ENCODE data around the gene NADK2. TPM values are rescaled to one million over a fixed set of nuclear protein-coding genes. Genes with fewer than 3 reads are reported as not detected.
"Not testable (repeated sequence)": the region's sequence is repeated elsewhere in the genome, so short reads cannot be mapped to it uniquely, and the experiment has no call there.

The NADK2 gene, protein sequence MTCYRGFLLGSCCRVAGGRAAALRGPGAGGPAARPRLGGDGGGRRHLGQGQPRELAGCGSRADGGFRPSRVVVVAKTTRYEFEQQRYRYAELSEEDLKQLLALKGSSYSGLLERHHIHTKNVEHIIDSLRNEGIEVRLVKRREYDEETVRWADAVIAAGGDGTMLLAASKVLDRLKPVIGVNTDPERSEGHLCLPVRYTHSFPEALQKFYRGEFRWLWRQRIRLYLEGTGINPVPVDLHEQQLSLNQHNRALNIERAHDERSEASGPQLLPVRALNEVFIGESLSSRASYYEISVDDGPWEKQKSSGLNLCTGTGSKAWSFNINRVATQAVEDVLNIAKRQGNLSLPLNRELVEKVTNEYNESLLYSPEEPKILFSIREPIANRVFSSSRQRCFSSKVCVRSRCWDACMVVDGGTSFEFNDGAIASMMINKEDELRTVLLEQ
- total RNA-seq: 100 to 1,000 TPM in 1 of 5 donors, 10 to 100 TPM in 4; 20.4 to 132 (median 60.6) TPM
- 10 to 100 TPM in 2 of 3 donors, 1 to 10 TPM in 1; 9.1 to 15.9 (median 15.9) TPM for polyA plus RNA-seq
- long read RNA-seq, donor 1, partial matches to known transcripts: 0 of 2 reads
- long read RNA-seq, donor 1, other reads (novel, unspliced or antisense): 0 of 2 reads
- long read RNA-seq, donor 2, partial matches to known transcripts: 0 of 4 reads
- long read RNA-seq, donor 2, other reads (novel, unspliced or antisense): 0 of 4 reads
- long read RNA-seq, donor 3, partial matches to known transcripts: 0 of 3 reads
- long read RNA-seq, donor 3, other reads (novel, unspliced or antisense): 0 of 3 reads
- long read RNA-seq, donor 4: 0 reads
- long read RNA-seq, donor 5, transcript NADK2-202 (12 exons, 2,243 nt): major isoform, 7 of 8 reads
- long read RNA-seq, donor 5, partial matches to known transcripts: 0 of 8 reads
- long read RNA-seq, donor 5, other reads (novel, unspliced or antisense): 0 of 8 reads
- long read RNA-seq, donor 6, transcript NADK2-202 (12 exons, 2,243 nt): major isoform, 6 of 8 reads
- long read RNA-seq, donor 6, partial matches to known transcripts: 0 of 8 reads
- long read RNA-seq, donor 6, other reads (novel, unspliced or antisense): 0 of 8 reads
- long read RNA-seq, donor 7, partial matches to known transcripts: 0 of 3 reads
- long read RNA-seq, donor 7, other reads (novel, unspliced or antisense): 0 of 3 reads
- long read RNA-seq, donor 8, partial matches to known transcripts: 0 of 1 reads
- long read RNA-seq, donor 8, other reads (novel, unspliced or antisense): 0 of 1 reads
- long read RNA-seq, donor 9, partial matches to known transcripts: 0 of 3 reads
- long read RNA-seq, donor 9, other reads (novel, unspliced or antisense): 0 of 3 reads
- long read RNA-seq, donor 10: 0 reads

DNA sequence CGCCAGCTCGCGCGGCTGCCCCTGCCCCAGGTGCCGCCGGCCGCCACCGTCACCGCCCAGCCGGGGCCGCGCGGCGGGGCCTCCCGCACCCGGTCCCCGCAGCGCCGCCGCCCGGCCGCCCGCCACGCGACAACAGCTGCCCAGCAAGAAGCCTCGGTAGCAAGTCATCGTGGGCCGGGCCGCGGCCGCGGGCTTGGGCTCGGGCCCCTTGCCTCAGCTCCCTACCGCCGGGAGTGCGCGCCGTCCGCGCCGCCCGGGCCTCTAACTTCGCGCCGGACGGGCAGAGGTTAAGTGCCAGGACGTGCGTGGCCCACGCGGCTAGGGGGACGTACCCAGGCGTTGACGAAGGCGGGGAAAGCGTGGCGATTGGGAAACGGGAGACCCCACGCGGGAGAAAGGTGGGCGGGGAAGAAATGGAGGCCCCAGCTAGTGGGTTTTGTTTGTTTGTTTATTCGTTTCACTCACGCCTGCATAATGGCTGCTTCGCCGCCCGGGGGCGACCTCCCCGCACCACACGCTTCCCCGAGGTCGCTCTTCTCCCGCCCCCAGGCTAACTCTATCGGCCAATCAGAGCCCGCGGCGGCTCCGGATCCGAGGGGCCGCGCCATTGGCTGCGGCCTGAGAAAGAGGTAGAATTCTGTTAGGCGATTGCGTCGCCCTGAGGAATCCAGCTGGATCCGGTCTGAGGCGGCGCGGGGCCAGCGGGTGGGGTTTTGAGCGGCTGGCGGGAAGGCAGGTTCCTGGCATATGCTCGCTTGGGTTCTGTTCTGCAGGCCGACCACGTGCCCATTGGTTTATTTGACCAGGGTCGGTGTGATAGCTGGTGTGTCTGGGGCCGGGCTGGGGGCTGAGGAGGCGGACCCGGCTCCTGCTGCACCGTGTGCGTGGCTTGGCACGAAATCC is at the start of gene NADK2:
Gene NADK2, minus strand, starts transcription at position 295 of the 903 bp plus-strand sequence. Its CDS starts 127 bp downstream, at position 168.
- Histone ChIP-seq H3K4me3 (peak within 1 kb of the TSS; percentile 66 to 91 (median 86)), H3K36me3 (no peaks in the 10 kb centered on the region), H3K27ac (peak within 1 kb of the TSS; percentile 95 to 99 (median 98)), H3K27me3 (no peaks in the 10 kb centered on the region), H3K4me1 (peaks cover 26 to 49% (median 39%) of the 10 kb centered on the region in 4 donors), H3K9me3 (no peaks in the 10 kb centered on the region)
- TF ChIP-seq POLR2AphosphoS5 (IDR thresholded peaks at IDR 0.05) (peak; percentile 89 to 93 (median 90)), EP300 (IDR thresholded peaks at IDR 0.05) (no peak), POLR2A (IDR thresholded peaks at IDR 0.05) (peak in 1 of 4 donors; percentile 9)
- TF ChIP-seq, protein P1, sequence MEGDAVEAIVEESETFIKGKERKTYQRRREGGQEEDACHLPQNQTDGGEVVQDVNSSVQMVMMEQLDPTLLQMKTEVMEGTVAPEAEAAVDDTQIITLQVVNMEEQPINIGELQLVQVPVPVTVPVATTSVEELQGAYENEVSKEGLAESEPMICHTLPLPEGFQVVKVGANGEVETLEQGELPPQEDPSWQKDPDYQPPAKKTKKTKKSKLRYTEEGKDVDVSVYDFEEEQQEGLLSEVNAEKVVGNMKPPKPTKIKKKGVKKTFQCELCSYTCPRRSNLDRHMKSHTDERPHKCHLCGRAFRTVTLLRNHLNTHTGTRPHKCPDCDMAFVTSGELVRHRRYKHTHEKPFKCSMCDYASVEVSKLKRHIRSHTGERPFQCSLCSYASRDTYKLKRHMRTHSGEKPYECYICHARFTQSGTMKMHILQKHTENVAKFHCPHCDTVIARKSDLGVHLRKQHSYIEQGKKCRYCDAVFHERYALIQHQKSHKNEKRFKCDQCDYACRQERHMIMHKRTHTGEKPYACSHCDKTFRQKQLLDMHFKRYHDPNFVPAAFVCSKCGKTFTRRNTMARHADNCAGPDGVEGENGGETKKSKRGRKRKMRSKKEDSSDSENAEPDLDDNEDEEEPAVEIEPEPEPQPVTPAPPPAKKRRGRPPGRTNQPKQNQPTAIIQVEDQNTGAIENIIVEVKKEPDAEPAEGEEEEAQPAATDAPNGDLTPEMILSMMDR (IDR thresholded peaks at IDR 0.05): peak in 5 of 7 experiments; percentile 38 to 75 (median 60)
- intact Hi-C loops (cut with DNase I; ENCODE audit: low total_unique reads): no loop called here
- peak; percentile 94 to 99 for DNase-seq
- 0 to 1% (median 0%) methylated on average over 42 to 100 of the region's 100 CpGs for WGBS, 5 donors

DNA sequence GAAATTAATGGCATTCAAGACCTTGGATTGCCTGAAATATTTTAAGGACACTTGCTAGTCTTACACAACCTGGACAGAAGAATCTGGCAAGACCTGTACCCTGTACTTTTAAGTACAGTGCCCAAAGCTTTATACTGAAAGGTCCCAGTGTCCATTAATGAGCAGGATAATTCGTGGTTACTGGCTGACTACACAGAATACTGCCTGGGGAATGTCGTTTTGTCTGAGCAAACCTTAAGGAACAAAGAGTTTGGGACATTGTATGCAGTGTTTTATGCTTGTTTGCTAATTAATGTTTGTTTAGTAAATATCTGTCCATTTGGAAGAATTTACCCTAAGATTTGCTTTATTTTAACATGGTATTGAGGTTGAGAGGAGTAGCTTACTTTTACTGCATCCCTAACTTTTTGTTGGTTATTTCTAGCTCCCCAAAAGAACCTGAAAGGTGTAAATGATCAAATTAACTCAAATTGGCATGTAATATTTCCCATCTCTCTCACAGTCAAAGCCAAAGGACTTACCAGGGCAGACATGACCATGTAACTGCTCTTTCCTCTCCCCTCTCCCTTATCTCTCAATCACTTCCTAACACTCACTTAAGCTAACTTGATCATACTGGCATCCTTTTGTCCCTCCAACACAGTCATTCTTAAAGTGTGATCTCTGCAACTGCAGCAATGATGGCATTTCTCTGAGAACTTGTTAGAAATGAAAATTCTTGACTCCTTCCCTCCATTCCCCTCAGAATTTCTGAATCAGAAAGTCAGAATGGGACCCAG is 44.3 kb upstream of the NADK2 start:
- Histone ChIP-seq H3K4me1 (no peaks in the 10 kb centered on the region), H3K9me3 (no peaks in the 10 kb centered on the region), H3K27me3 (no peaks in the 10 kb centered on the region), H3K27ac (no peak overlapping the region), H3K4me3 (no peak overlapping the region), H3K36me3 (no peaks in the 10 kb centered on the region)
- DNase-seq: no peak
- 18 to 48% (median 34%) methylated on average over 2 of the region's 2 CpGs for WGBS, 5 donors
- TF ChIP-seq EP300 (IDR thresholded peaks at IDR 0.05): no peak
- TF ChIP-seq, protein P1 (IDR thresholded peaks at IDR 0.05): no peak
- TF ChIP-seq POLR2A (IDR thresholded peaks at IDR 0.05): no peak
- no peak for TF ChIP-seq POLR2AphosphoS5 (IDR thresholded peaks at IDR 0.05)
- intact Hi-C loops (cut with DNase I; ENCODE audit: low total_unique reads): no loop called here

DNA sequence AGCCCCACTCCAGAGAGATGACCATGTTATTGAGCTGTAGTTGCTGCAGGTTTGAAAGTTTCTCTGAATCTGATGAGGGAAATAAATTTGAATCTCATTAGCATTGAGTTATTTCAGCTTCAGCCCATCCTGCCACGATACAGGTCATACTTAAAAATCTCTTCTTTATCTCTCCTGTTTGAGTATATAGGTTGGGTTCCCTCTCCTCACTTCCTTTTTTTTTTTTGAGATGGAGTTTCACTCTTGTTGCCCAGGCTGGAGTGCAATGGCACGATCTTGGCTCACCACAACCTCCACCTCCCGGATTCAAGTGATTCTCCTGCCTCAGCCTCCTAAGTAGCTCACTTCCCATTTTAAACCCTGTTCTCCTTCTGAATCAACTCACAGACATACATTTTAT is 42.0 kb upstream of the NADK2 start:
- H3K4me1 ChIP-seq; H3K27ac ChIP-seq; H3K4me3 ChIP-seq; H3K27me3 ChIP-seq; H3K9me3 ChIP-seq; intact Hi-C loops (cut with DNase I; ENCODE audit: low total_unique reads); H3K36me3 ChIP-seq; DNase-seq: not testable (repeated sequence)
- 81 to 95% (median 84%) methylated on average over 3 of the region's 3 CpGs for WGBS, 5 donors
